ENCODE measurements around the gene ACSL1. TPM values are rescaled to one million over a fixed set of nuclear protein-coding genes. Genes with fewer than 3 reads are reported as not detected.
"Not testable (repeated sequence)": the region's sequence is repeated elsewhere in the genome, so short reads cannot be mapped to it uniquely, and the experiment has no call there.

Gene ACSL1
- total RNA-seq, 2 experiments from 2014 or later, result 24.5 to 25.8 TPM

GRCh38 chr4:184801781-184802696 is 23.7 kb downstream of the ACSL1 start:
- ChIA-PET POLR2A (no interaction called here), CTCF (no interaction called here)

GRCh38 chr4:184798504-184798903 is 27.3 kb downstream of the ACSL1 start:
- CTCF ChIA-PET, result no interaction called here

DNA sequence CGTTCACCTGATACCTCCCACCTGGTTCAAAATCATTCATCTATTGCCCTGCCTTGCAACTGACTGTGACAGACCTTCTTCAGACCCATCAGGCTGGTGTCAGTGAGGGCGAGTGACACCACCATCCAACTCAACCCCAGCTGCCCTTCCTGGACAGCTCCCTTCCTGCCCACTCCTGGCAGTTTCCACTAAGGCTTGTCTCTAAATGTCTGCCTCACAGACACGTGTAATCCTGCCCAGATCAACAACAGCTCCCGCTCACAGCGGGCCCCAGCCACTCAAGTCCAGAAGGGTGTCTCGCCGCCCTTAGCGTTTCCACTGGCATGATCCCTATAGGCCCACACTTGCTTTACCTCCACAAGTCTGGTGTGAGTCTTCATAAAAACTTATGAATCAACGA is 28.9 kb downstream of the ACSL1 start:
- ChIA-PET POLR2A (no interaction called here), CTCF (interaction anchor here (1.0 kb wide), 1 partner anchor 37 kb away, joined by 3 read pairs; no protein-coding TSS in a partner anchor)

More at GRCh38 chr4:184798504-184798903, 27.3 kb downstream of the ACSL1 start:
- POLR2A ChIA-PET, result no interaction called here

- POLR2A ChIA-PET, result no interaction called here
- CTCF ChIA-PET, result interaction anchor here (0.5 kb wide), 1 partner anchor 162 kb away, joined by 3 read pairs; no protein-coding TSS in a partner anchor
These were observed 30.4 kb downstream of the ACSL1 start for GRCh38 chr4:184795214-184795844.

DNA sequence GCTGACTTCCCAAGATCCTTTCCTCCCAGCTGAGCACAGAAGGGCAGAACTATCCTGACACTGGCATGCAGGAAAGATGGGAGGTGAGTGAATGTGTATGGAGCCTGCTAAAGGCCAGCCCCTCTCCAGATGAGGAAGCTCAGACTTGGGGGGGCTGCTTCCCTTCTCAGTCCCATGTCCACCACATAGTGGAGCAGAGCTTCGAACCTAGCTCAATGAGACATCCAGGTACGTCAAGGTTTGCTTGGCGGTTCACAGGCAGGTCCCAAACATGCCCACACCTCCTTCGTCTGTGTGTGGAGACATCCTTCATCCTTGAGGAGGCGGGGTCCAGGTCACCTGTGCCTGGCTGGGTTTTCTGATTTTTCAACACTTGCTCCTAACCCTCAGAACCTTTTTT is 31.3 kb downstream of the ACSL1 start:
- CTCF ChIA-PET, result no interaction called here
- POLR2A ChIA-PET, result no interaction called here

DNA sequence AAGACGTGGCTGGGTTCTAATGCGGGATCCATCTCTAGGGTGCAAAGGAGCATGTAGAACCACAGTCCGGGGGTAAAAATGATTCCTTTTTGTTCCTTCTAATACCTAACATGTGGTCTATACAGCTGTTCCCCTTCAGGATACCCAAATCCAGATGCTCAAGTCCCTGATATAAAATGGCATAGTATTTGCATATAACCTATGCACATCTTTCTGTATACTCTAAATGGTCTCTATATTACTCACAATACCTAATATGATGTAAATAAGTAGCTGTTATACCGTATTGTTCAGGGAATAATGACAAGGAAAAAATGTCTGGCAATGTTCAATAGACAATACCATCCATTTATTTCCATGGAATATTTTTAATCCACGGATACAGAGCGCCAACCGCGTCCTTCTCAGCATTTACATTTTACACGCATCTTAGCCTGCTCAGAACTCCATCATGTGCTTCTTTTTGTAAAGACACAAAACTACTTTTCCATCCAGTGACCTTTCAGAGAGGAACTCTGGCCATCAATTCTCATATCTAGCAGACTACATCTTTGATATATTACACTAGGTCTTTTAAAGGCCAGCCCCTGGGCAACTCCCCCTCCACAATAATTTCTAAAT is 31.9 kb downstream of the ACSL1 start:
- ChIA-PET CTCF (interaction anchor here (2.0 kb wide), 1 partner anchor 48 kb away, joined by 5 read pairs; no protein-coding TSS in a partner anchor), POLR2A (no interaction called here)

- CTCF ChIA-PET, result interaction anchor here (2.0 kb wide), 1 partner anchor 48 kb away, joined by 5 read pairs; no protein-coding TSS in a partner anchor
- POLR2A ChIA-PET, result no interaction called here
These were observed 32.7 kb downstream of the ACSL1 start for GRCh38 chr4:184792950-184793555.

DNA sequence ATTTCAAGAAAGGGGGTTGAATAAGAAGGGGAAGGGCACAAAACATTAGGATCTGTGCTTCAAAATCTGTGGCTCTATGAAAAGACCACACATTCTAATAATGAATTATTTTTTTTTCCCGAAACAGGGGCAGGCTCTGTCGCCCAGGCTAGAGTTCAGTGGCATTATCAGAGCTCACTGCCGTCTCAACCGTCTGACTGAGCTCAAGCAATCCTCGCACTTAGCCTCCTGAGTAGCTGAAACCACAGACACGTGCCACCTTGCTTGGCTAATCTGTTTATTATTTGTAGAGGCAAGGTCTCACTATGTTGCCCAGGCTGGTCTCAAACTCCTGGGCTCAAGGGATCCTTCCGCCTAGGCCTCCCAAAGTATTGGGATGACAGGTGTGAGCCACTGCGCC is 33.4 kb downstream of the ACSL1 start:
- POLR2A ChIA-PET, result no interaction called here
- CTCF ChIA-PET, result interaction anchor here (2.0 kb wide), 1 partner anchor 47 kb away, joined by 5 read pairs; no protein-coding TSS in a partner anchor

- ChIA-PET POLR2A (no interaction called here), CTCF (interaction anchor here (0.6 kb wide), 1 partner anchor 138 kb away, joined by 4 read pairs; no protein-coding TSS in a partner anchor)
These were observed 34.9 kb downstream of the ACSL1 start for GRCh38 chr4:184790826-184791225.

DNA sequence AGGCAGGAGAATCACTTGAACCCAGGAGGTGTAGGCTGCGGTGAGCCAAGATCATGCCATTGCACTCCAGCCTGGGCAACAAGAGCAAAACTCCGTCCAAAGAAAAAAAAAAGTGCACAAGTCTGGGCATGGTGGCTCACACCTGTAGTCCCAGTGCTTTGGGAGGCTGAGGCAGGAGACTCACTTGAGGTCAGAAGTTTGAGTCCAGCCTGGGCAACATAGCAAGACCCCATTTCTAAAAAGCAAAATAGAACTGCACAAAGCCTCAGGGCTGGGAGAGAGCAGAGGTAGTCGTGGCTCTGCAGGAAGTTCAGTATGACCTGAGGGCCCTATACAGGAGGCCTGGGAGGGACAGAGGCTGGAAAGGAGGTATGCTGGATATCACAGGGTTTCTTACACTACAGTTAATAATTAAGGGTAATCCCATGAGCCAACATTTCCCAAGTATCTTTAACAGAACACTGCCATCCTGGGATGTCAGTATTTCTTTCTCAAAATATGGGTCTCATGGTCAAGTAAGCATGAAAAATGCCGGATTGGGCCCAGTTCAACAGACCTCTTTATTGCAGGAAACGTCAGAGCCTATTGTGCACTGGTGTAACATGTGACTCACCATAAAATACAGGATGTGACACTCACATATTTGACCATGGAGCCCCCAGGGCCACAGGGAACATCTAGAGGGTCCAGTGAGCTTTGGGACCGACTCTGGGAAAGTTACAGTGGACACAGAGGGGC is 37.8 kb downstream of the ACSL1 start:
- ChIA-PET POLR2A (no interaction called here), CTCF (no interaction called here)

- POLR2A ChIA-PET, result no interaction called here
These were observed 40.0 kb downstream of the ACSL1 start for GRCh38 chr4:184785813-184786212.

GRCh38 chr4:184784628-184785257 is 41.0 kb downstream of the ACSL1 start:
- CTCF ChIA-PET, result no interaction called here
- POLR2A ChIA-PET, result no interaction called here

More at GRCh38 chr4:184785813-184786212, 40.0 kb downstream of the ACSL1 start:
- CTCF ChIA-PET, result interaction anchor here (0.8 kb wide), 1 partner anchor 146 kb away, joined by 4 read pairs; no protein-coding TSS in a partner anchor

- ChIA-PET CTCF (no interaction called here), POLR2A (interaction anchor here (0.6 kb wide), 1 partner anchor 36 kb away, joined by 4 read pairs; no protein-coding TSS in a partner anchor)
These were observed 42.9 kb downstream of the ACSL1 start for GRCh38 chr4:184782731-184783373.

GRCh38 chr4:184779160-184779559 is 46.6 kb downstream of the ACSL1 start:
- POLR2A ChIA-PET, result not testable (repeated sequence)
- CTCF ChIA-PET, result interaction anchor here (0.7 kb wide), 1 partner anchor 144 kb away, joined by 3 read pairs; no protein-coding TSS in a partner anchor

GRCh38 chr4:184778325-184778724 is 47.4 kb downstream of the ACSL1 start:
- ChIA-PET CTCF (no interaction called here), POLR2A (no interaction called here)

GRCh38 chr4:184776821-184777220 is 48.9 kb downstream of the ACSL1 start:
- POLR2A ChIA-PET, result no interaction called here
- CTCF ChIA-PET, result no interaction called here

- ChIA-PET POLR2A (no interaction called here), CTCF (interaction anchor here (0.6 kb wide), 1 partner anchor 512 kb away, joined by 3 read pairs; no protein-coding TSS in a partner anchor)
These were observed 49.8 kb downstream of the ACSL1 start for GRCh38 chr4:184775854-184776555.

All from activated CD8-positive, alpha-beta memory T cell treated with anti-CD3 and anti-CD28 coated beads for 36 hours (primary cell).